BLaER1 (cell line): Measurements from ENCODE around the gene BPHL.
"Not testable (repeated sequence)": the region's sequence is repeated elsewhere in the genome, so short reads cannot be mapped to it uniquely, and the experiment has no call there.

Experiments
- H3K27ac ChIP-seq: shearing (Covaris generic); formaldehyde crosslinking; 2 replicates; pipeline ENCODE4 v1.8.1; 2022
- H3K27me3 ChIP-seq: shearing (Covaris generic); formaldehyde crosslinking; 2 replicates; pipeline ENCODE4 v1.8.1; 2022
- H3K36me3 ChIP-seq: shearing (Covaris generic); formaldehyde crosslinking; 2 replicates; pipeline ENCODE4 v1.8.1; 2022
- H3K4me1 ChIP-seq: shearing (Covaris generic); formaldehyde crosslinking; 2 replicates; pipeline ENCODE4 v1.8.1; 2022
- H3K4me2 ChIP-seq: shearing (Covaris generic); formaldehyde crosslinking; 2 replicates; pipeline ENCODE4 v1.8.1; 2022
- H3K4me3 ChIP-seq: shearing (Covaris generic); formaldehyde crosslinking; 2 replicates; pipeline ENCODE4 v1.8.1; 2022
- H3K9ac ChIP-seq: shearing (Covaris generic); formaldehyde crosslinking; 2 replicates; pipeline ENCODE4 v1.8.1; 2022
- H3K9me3 ChIP-seq: shearing (Covaris generic); formaldehyde crosslinking; 2 replicates; pipeline ENCODE4 v1.8.1; 2022
- H4K20me1 ChIP-seq: shearing (Covaris generic); formaldehyde crosslinking; 2 replicates; pipeline ENCODE4 v1.8.1; 2022
- Cebpa-rat ChIP-seq: shearing (Covaris generic); IDR thresholded peaks from 2 replicates; pipeline ENCODE4 v1.8.1; 2022

Gene BPHL

DNA sequence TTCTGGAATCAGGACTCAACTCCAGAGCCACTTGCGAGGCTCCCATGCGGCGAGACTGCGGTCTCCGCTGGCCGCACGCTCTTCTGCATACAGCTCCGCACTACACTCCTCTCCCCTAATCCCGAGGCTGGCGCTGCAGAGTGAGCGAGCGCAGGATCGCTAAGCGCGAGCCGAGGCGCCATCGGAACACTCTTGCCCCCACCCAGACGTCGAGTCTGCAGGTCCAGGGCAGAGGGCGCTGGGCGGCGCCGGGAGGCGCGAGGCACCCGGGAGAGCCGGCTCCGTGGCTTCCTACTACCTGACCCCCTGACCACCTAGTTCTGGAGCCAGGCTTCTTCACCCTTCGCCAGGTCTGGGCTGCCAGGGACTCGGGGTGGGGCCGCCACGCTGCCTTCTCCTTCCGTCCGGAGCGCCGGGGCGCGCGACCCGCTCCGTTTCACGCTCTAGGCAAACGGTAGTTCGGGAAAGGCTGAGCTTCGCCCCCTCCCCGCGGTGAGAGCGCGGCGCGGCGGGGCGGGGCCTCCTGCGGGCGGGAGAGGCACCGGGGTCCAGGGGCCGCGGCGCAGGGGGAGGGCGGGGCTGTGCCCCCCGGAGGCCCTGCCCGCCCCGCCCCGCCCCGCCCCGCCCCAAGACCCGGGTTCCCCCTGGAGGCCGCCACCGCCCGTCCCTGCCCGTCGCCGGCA lies 44.2 kb downstream of the BPHL start:
- Histone ChIP-seq H3K36me3 (no peaks in the 10 kb centered on the region), H3K27me3 (peaks cover 3% of the 10 kb centered on the region; the same call in 1 of the 2 replicates), H3K4me1 (peaks cover 33% of the 10 kb centered on the region), H4K20me1 (no peaks in the 10 kb centered on the region), H3K27ac (peak overlapping the region; percentile 69), H3K4me3 (peak overlapping the region; percentile 75), H3K9me3 (no peaks in the 10 kb centered on the region), H3K4me2 (peak overlapping the region; percentile 84), H3K9ac (peak overlapping the region; percentile 79)
- no peak for TF ChIP-seq Cebpa-rat

- H3K27ac ChIP-seq: no peak overlapping the region
- H3K4me2 ChIP-seq: peak overlapping the region; percentile 84
- peaks cover 33% of the 10 kb centered on the region for H3K4me1 ChIP-seq
- peak; percentile 59; the same call in 1 of the 2 replicates for TF ChIP-seq Cebpa-rat
- no peak overlapping the region for H3K9ac ChIP-seq
- H3K27me3 ChIP-seq: peaks cover 3% of the 10 kb centered on the region; the same call in 1 of the 2 replicates
- H4K20me1 ChIP-seq: no peaks in the 10 kb centered on the region
- H3K9me3 ChIP-seq: no peaks in the 10 kb centered on the region
- peak overlapping the region; percentile 75 for H3K4me3 ChIP-seq
- H3K36me3 ChIP-seq: no peaks in the 10 kb centered on the region
These were observed 44.7 kb downstream of the BPHL start for GRCh38 chr6:3163248-3163594.

GRCh38 chr6:3164388-3164787 lies 45.9 kb downstream of the BPHL start:
- Histone ChIP-seq H3K4me1 (peaks cover 33% of the 10 kb centered on the region), H3K27me3 (peaks cover 3% of the 10 kb centered on the region; the same call in 1 of the 2 replicates), H3K9ac (no peak overlapping the region), H3K4me2 (no peak overlapping the region), H3K4me3 (no peak overlapping the region), H3K27ac (no peak overlapping the region), H3K9me3 (no peaks in the 10 kb centered on the region), H3K36me3 (no peaks in the 10 kb centered on the region), H4K20me1 (no peaks in the 10 kb centered on the region)
- no peak for TF ChIP-seq Cebpa-rat

DNA sequence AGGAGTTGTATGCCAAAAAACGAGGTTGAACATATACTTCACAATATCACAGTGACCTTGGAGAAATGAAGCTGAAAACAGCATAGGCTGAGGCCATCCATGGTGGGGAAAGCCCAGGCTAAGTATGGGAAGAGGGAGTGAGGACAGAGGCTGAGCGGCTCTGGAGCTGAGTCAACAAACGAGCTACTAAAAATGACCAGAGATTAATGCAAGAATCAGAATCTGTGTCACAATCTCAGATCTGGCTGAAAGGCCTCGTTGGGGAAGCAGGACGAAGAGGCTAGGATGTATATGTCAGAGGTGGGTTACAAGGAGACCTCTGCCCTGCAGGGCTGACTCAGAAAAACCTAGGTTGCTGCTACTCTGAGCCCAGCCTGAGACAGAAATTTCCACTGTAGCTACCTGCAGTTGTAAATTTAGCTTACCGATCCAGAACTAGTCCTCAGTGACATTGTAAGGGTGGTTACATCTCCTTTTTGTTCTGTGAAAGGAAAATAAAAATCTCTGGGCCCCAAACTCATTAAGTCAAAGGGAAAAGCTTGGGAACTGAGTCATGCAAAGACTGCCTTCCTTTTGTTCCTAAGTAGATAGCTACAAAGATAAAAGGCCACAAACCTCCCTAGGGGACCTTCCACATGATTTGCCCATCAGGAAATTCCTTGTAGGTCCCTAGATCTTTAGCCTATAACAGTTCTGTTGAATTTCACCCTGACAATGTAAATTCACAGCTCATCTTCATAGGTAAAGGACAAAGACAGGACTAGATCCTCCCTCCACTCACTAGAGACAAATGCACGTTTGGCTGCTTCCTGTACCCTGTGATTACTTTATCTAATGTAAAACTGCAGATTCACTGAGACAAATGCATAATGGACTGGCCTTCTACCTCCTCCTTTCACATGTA lies 47.4 kb downstream of the BPHL start:
- H3K27me3 ChIP-seq: no peaks in the 10 kb centered on the region
- H3K4me1 ChIP-seq: peaks cover 26% of the 10 kb centered on the region
- peaks cover 5% of the 10 kb centered on the region; the same call in 1 of the 2 replicates for H3K9me3 ChIP-seq
- no peak overlapping the region for H3K4me3 ChIP-seq
- no peaks in the 10 kb centered on the region for H3K36me3 ChIP-seq
- TF ChIP-seq Cebpa-rat: no peak
- peak overlapping the region; percentile 25 for H3K4me2 ChIP-seq
- H3K9ac ChIP-seq: no peak overlapping the region
- no peaks in the 10 kb centered on the region for H4K20me1 ChIP-seq
- no peak overlapping the region for H3K27ac ChIP-seq

- not testable (repeated sequence) for H3K27ac ChIP-seq, H3K9ac ChIP-seq, H3K4me3 ChIP-seq, H3K4me2 ChIP-seq, H3K27me3 ChIP-seq, H3K9me3 ChIP-seq, H4K20me1 ChIP-seq, H3K36me3 ChIP-seq
- peaks cover 26% of the 10 kb centered on the region for H3K4me1 ChIP-seq
These were observed 48.2 kb downstream of the BPHL start for GRCh38 chr6:3166535-3167225.

GRCh38 chr6:3168046-3168445 lies 49.5 kb downstream of the BPHL start:
- not testable (repeated sequence) for H3K9ac ChIP-seq, H3K9me3 ChIP-seq, H4K20me1 ChIP-seq, H3K4me2 ChIP-seq, H3K27ac ChIP-seq, H3K4me3 ChIP-seq, H3K27me3 ChIP-seq, H3K36me3 ChIP-seq
- peaks cover 21% of the 10 kb centered on the region for H3K4me1 ChIP-seq

- H3K9ac ChIP-seq, H3K9me3 ChIP-seq, H3K4me3 ChIP-seq, H3K36me3 ChIP-seq, H3K4me2 ChIP-seq, H4K20me1 ChIP-seq, H3K27ac ChIP-seq, H3K4me1 ChIP-seq, H3K27me3 ChIP-seq: not testable (repeated sequence)
These were observed 52.2 kb downstream of the BPHL start for GRCh38 chr6:3170676-3171075.

- not testable (repeated sequence) for H3K4me3 ChIP-seq, H3K9me3 ChIP-seq, H3K4me2 ChIP-seq, H3K27ac ChIP-seq, H4K20me1 ChIP-seq, H3K27me3 ChIP-seq, H3K9ac ChIP-seq, H3K36me3 ChIP-seq, H3K4me1 ChIP-seq
These were observed 53.0 kb downstream of the BPHL start for GRCh38 chr6:3171313-3172175.

DNA sequence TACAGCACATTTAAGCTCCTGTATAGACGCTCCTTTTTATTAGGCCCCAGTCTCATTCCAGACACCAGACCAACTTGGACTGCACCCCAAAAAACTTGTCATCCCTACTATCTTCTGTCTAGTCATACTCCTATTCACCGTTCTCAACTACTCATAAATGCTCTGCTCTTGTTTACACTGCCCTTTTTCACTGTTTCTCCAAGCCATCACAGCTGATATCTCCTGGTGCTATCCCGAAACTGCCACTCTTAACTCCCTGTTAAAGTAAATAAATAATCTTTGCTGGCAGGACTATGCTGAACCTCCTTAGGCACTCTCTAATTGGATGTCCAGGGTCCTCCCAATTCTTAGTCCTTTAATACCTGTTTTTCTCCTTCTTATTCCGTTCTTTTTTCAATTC lies 54.3 kb downstream of the BPHL start:
- not testable (repeated sequence) for H3K27ac ChIP-seq, H3K36me3 ChIP-seq, H3K9me3 ChIP-seq, H3K4me1 ChIP-seq, H3K4me3 ChIP-seq, H3K27me3 ChIP-seq, H3K9ac ChIP-seq, H4K20me1 ChIP-seq, H3K4me2 ChIP-seq

- H4K20me1 ChIP-seq, H3K27ac ChIP-seq, H3K4me3 ChIP-seq, H3K4me1 ChIP-seq, H3K4me2 ChIP-seq, H3K9ac ChIP-seq, H3K36me3 ChIP-seq, H3K9me3 ChIP-seq, H3K27me3 ChIP-seq: not testable (repeated sequence)
These were observed 55.2 kb downstream of the BPHL start for GRCh38 chr6:3173636-3174089.
